ENCODE data around the gene REG1A. TPM values are rescaled to one million over a fixed set of nuclear protein-coding genes. Genes with fewer than 3 reads are reported as not detected.

Gene REG1A
- total RNA-seq, 1 donor from 2014 or later = not detected

GRCh38 chr2:79139423-79139822 is 19.1 kb downstream of the REG1A start:
- H3K4me1 Mint-ChIP-seq = no peaks in the 10 kb centered on the region
- no peak for DNase-seq (ENCODE audit: low read depth, low spot score)

GRCh38 chr2:79155826-79156476 is 35.7 kb downstream of the REG1A start:
- no peaks in the 10 kb centered on the region for H3K36me3 Mint-ChIP-seq (ENCODE audit: low read depth)
- peaks cover 3% of the 10 kb centered on the region for H3K9me3 Mint-ChIP-seq
- H3K27me3 Mint-ChIP-seq (ENCODE audit: low read depth) = no peaks in the 10 kb centered on the region
- no peak for DNase-seq (ENCODE audit: low read depth, low spot score)
- H3K4me1 Mint-ChIP-seq = no peaks in the 10 kb centered on the region
- H3K4me3 Mint-ChIP-seq = no peak overlapping the region
- H3K27ac Mint-ChIP-seq (ENCODE audit: unreplicated experiment) = no peak overlapping the region
- TF ChIP-seq, protein P1, sequence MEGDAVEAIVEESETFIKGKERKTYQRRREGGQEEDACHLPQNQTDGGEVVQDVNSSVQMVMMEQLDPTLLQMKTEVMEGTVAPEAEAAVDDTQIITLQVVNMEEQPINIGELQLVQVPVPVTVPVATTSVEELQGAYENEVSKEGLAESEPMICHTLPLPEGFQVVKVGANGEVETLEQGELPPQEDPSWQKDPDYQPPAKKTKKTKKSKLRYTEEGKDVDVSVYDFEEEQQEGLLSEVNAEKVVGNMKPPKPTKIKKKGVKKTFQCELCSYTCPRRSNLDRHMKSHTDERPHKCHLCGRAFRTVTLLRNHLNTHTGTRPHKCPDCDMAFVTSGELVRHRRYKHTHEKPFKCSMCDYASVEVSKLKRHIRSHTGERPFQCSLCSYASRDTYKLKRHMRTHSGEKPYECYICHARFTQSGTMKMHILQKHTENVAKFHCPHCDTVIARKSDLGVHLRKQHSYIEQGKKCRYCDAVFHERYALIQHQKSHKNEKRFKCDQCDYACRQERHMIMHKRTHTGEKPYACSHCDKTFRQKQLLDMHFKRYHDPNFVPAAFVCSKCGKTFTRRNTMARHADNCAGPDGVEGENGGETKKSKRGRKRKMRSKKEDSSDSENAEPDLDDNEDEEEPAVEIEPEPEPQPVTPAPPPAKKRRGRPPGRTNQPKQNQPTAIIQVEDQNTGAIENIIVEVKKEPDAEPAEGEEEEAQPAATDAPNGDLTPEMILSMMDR (conservative IDR thresholded peaks at IDR 0.05) = no peak

More at GRCh38 chr2:79139423-79139822, 19.1 kb downstream of the REG1A start:
- Mint-ChIP-seq H3K27ac (ENCODE audit: unreplicated experiment) (no peak overlapping the region), H3K27me3 (ENCODE audit: low read depth) (peaks cover 3% of the 10 kb centered on the region), H3K36me3 (ENCODE audit: low read depth) (no peaks in the 10 kb centered on the region), H3K4me3 (no peak overlapping the region), H3K9me3 (no peaks in the 10 kb centered on the region)
- TF ChIP-seq, protein P1 (conservative IDR thresholded peaks at IDR 0.05) = no peak

- no peaks in the 10 kb centered on the region for H3K4me1 Mint-ChIP-seq
- TF ChIP-seq, protein P1 (conservative IDR thresholded peaks at IDR 0.05) = no peak
- DNase-seq (ENCODE audit: low read depth, low spot score) = no peak
- H3K27ac Mint-ChIP-seq (ENCODE audit: unreplicated experiment) = no peak overlapping the region
- H3K4me3 Mint-ChIP-seq = no peak overlapping the region
- peaks cover 3% of the 10 kb centered on the region for H3K9me3 Mint-ChIP-seq
- no peaks in the 10 kb centered on the region for H3K36me3 Mint-ChIP-seq (ENCODE audit: low read depth)
- no peaks in the 10 kb centered on the region for H3K27me3 Mint-ChIP-seq (ENCODE audit: low read depth)
Observed at GRCh38 chr2:79159030-79159429, 38.7 kb downstream of the REG1A start.

- Mint-ChIP-seq H3K27me3 (ENCODE audit: low read depth) (no peaks in the 10 kb centered on the region), H3K36me3 (ENCODE audit: low read depth) (no peaks in the 10 kb centered on the region), H3K4me3 (no peak within 1 kb of the TSS), H3K4me1 (no peaks in the 10 kb centered on the region), H3K27ac (ENCODE audit: unreplicated experiment) (no peak within 1 kb of the TSS), H3K9me3 (peaks cover 3% of the 10 kb centered on the region)
- no peak for DNase-seq (ENCODE audit: low read depth, low spot score)
- TF ChIP-seq, protein P1 (conservative IDR thresholded peaks at IDR 0.05) = no peak
Observed at GRCh38 chr2:79159653-79160052, 39.4 kb downstream of the REG1A start, which contains the start of gene REG3A. TSS of gene REG3A (minus strand) at chr2:79159753. CDS start at chr2:79159405, 348 bp downstream.

DNA sequence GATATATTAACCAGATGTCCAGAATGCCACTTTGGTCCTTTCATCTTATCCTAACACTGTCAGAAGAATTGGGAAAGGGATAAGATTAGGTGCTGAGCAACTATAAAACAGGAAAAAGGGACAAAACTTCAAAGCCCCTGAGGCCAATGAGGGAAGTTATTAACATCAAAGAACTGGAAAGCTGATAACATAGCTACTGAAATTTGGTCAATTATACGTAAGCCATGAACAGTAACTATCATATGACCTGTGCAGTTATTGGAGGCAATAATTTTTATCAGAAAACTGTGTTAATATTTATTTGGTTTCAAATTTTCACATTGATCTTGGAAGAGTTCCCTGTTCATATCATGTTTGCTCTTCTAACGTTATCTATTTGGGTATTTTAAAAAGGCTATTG is 41.8 kb downstream of the REG1A start:
- TF ChIP-seq, protein P1 (conservative IDR thresholded peaks at IDR 0.05) = no peak
- no peaks in the 10 kb centered on the region for H3K4me1 Mint-ChIP-seq
- H3K27ac Mint-ChIP-seq (ENCODE audit: unreplicated experiment) = no peak overlapping the region
- H3K9me3 Mint-ChIP-seq = peaks cover 3% of the 10 kb centered on the region
- no peak overlapping the region for H3K4me3 Mint-ChIP-seq
- no peaks in the 10 kb centered on the region for H3K27me3 Mint-ChIP-seq (ENCODE audit: low read depth)
- H3K36me3 Mint-ChIP-seq (ENCODE audit: low read depth) = no peaks in the 10 kb centered on the region
- no peak for DNase-seq (ENCODE audit: low read depth, low spot score)
